CD4-positive, alpha-beta memory T cell (primary cell): ENCODE measurements around the gene DOCK4. TPM values are rescaled to one million over a fixed set of nuclear protein-coding genes. Genes with fewer than 3 reads are reported as not detected.

ENCODE experiments used
- CTCF ChIA-PET: fragments of 350-600 bp; sonication (Branson Sonifier 250); formaldehyde crosslinking; loops from one replicate; lab custom pipeline; 2021; ENCODE audit warnings: inconsistent platforms; ENCODE audit not compliant: partially characterized antibody; lab: Charles Lee
- POLR2A ChIA-PET: fragments of 350-600 bp; sonication (Branson Sonifier 250); formaldehyde crosslinking; loops from one replicate; lab custom pipeline; 2021; ENCODE audit not compliant: partially characterized antibody; lab: Charles Lee
- DNase-seq, 5 donors: peaks; one replicate each; pipeline versions ENCODE4 v3.0.0 to v3.0.0-alpha.2; 2020 to 2022; ENCODE audit warnings: mixed read lengths in 1 of 5
- H3K27ac ChIP-seq: one replicate; pipeline ENCODE4 v1.7.0; 2013; ENCODE audit warnings: low read depth, low read length
- H3K27me3 ChIP-seq: 2 replicates; pipeline ENCODE4 v1.7.0; 2013; ENCODE audit warnings: mild to moderate bottlenecking, low read length, moderate library complexity; ENCODE audit not compliant: insufficient read depth
- H3K36me3 ChIP-seq: 2 replicates; pipeline ENCODE4 v1.7.0; 2013; ENCODE audit warnings: mild to moderate bottlenecking, low read length, moderate library complexity; ENCODE audit not compliant: insufficient read depth
- H3K4me1 ChIP-seq: 2 replicates; pipeline ENCODE4 v1.7.0; 2013; ENCODE audit warnings: mild to moderate bottlenecking, low read length, moderate library complexity; ENCODE audit not compliant: insufficient read depth
- H3K4me3 ChIP-seq, 2 donors: one replicate each; pipeline ENCODE4 v1.7.0; 2013; ENCODE audit warnings: low read length in 2 of 2, mild to moderate bottlenecking in 1 of 2
- H3K9me3 ChIP-seq, 2 donors: one replicate each; pipeline ENCODE4 v1.7.0; 2013; ENCODE audit warnings: low read length in 2 of 2, control low read depth in 1 of 2; ENCODE audit not compliant: control insufficient read depth in 1 of 2
- H3K27ac Mint-ChIP-seq, 7 donors: one replicate each; pipeline ENCODE4 v1.8.0; 2020 to 2021; ENCODE audit warnings: mixed read lengths in 7 of 7, mild to moderate bottlenecking in 6 of 7, inconsistent platforms in 3 of 7, moderate library complexity in 3 of 7
- H3K27me3 Mint-ChIP-seq, 2 donors: one replicate each; pipeline ENCODE4 v1.8.0; 2020 to 2021; ENCODE audit warnings: mixed read lengths in 2 of 2
- H3K36me3 Mint-ChIP-seq, 2 donors: one replicate each; pipeline ENCODE4 v1.8.0; 2020 to 2021; ENCODE audit warnings: mixed read lengths in 2 of 2, inconsistent platforms in 1 of 2, mild to moderate bottlenecking in 1 of 2
- H3K4me1 Mint-ChIP-seq, 4 donors: one replicate each; pipeline ENCODE4 v1.8.0; 2020 to 2021; ENCODE audit warnings: mixed read lengths in 4 of 4, mild to moderate bottlenecking in 1 of 4
- H3K4me3 Mint-ChIP-seq, 8 donors: one replicate each; pipeline ENCODE4 v1.8.0; 2020 to 2021; ENCODE audit warnings: mixed read lengths in 8 of 8, mild to moderate bottlenecking in 7 of 8, moderate library complexity in 6 of 8, inconsistent platforms in 3 of 8
- H3K9me3 Mint-ChIP-seq, 8 donors: one replicate each; pipeline ENCODE4 v1.8.0; 2020 to 2021; ENCODE audit warnings: mixed read lengths in 8 of 8, mild to moderate bottlenecking in 5 of 8, inconsistent platforms in 3 of 8, moderate library complexity in 1 of 8
- intact Hi-C: fragments of 100-400 bp; cut with micrococcal nuclease; formaldehyde crosslinking; loops from one replicate; pipeline ENCODE4 v1.15.1; 2023
- polyA plus RNA-seq, 2 donors: library from polyadenylated mRNA; unstranded; fragments of 300-500 nt; fragmentation: Illumina TruSeq; gene quantifications; one replicate each; pipeline ENCODE4 v1.2.3, GENCODE V29; 2021
- total RNA-seq, 2 experiments: library from RNA; stranded (reverse); gene quantifications; one replicate each; pipeline ENCODE4 v1.2.3, GENCODE V29; 2021

The DOCK4 gene
- total and polyA plus RNA-seq, 4 experiments from 2014 or later = 0.47 to 1.5 (median 1.2) TPM; not detected in 1

DNA sequence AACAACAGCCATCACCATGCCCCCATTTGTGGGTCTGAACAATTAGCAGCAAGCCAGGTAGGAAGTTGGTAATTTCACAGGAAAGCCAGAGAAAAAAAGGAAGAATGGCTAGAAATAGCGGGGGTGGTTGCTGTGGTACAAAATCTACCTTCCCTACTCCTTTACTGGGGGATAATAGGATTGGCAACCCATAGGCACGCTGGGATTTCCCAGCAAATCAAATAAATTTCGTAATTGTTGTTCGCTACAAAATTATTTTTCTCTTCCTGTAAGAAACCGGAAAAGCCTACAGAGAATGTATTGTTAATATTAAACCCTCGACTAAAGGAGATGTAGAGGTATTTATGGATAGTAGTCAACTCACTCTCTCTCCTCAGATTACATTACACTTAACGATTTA, 123.9 kb downstream of the DOCK4 start:
- Mint-ChIP-seq H3K4me1 (peaks cover 0 to 8% (median 3%) of the 10 kb centered on the region in 4 donors), H3K27ac (no peak overlapping the region), H3K4me3 (no peak overlapping the region), H3K36me3 (no peaks in the 10 kb centered on the region), H3K9me3 (peaks cover 0 to 2% (median 0%) of the 10 kb centered on the region in 8 donors), H3K27me3 (peaks cover 5% of the 10 kb centered on the region in 2 donors)
- Histone ChIP-seq H3K4me3 (no peak overlapping the region), H3K27ac (no peak overlapping the region), H3K27me3 (no peaks in the 10 kb centered on the region), H3K9me3 (no peaks in the 10 kb centered on the region), H3K36me3 (no peaks in the 10 kb centered on the region), H3K4me1 (no peaks in the 10 kb centered on the region)
- ChIA-PET CTCF (no interaction called here), POLR2A (no interaction called here)
- no peak for DNase-seq
- intact Hi-C loops = no loop called here

DNA sequence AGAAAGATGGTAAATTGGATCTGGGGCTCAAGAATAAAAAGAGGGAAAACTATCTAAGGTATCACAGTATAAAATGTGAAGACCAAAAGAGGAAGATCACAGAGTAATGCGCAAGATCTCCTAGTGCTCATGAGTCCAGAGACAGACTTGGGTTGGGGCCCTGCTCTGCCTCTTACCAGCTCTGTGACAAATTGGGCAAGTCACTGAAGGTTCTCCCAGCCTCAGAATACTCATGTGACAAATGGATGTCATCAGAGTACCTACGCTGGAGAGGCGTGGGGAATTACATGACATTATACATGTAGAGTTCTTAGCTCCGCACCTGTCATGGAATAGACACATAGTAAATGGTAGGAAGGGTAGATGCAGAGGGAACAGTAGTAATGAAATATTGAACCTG, 124.4 kb downstream of the DOCK4 start:
- Mint-ChIP-seq H3K4me3 (no peak overlapping the region), H3K9me3 (peaks cover 0 to 2% (median 0%) of the 10 kb centered on the region in 8 donors), H3K27me3 (peaks cover 5 to 6% of the 10 kb centered on the region in 2 donors), H3K4me1 (peaks cover 0 to 8% (median 3%) of the 10 kb centered on the region in 4 donors), H3K27ac (no peak overlapping the region), H3K36me3 (no peaks in the 10 kb centered on the region)
- H3K27me3 ChIP-seq = no peaks in the 10 kb centered on the region
- H3K4me1 ChIP-seq = no peaks in the 10 kb centered on the region
- POLR2A ChIA-PET = no interaction called here
- H3K36me3 ChIP-seq = no peaks in the 10 kb centered on the region
- CTCF ChIA-PET = no interaction called here
- H3K9me3 ChIP-seq = no peaks in the 10 kb centered on the region
- DNase-seq = no peak
- intact Hi-C loops = no loop called here
- H3K4me3 ChIP-seq = no peak overlapping the region
- H3K27ac ChIP-seq = no peak overlapping the region

DNA sequence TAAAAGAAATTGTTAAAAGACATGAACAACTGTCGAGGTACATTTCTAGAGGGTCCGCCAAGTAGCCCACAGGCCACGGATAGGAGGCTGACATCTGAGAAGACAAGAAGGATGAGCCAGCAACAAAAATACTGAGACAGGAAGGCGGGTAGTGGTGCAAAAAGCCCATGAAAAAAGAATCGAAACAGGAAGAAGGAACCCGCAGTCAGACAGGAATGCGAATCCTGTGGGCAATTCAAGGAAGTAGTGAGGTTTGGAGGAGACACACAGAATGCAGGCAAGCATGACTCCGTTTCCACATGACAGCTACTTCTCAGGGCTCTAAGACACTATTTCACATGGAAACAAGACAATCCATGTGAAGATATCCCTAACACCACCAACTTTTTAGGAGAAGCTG, 125.2 kb downstream of the DOCK4 start:
- Histone ChIP-seq H3K9me3 (no peaks in the 10 kb centered on the region), H3K27me3 (no peaks in the 10 kb centered on the region), H3K27ac (no peak overlapping the region), H3K36me3 (no peaks in the 10 kb centered on the region), H3K4me1 (no peaks in the 10 kb centered on the region), H3K4me3 (no peak overlapping the region)
- peaks cover 0 to 8% (median 3%) of the 10 kb centered on the region in 4 donors for H3K4me1 Mint-ChIP-seq
- DNase-seq = no peak
- intact Hi-C loops = no loop called here
- peak overlapping the region in 1 of 7 donors; percentile 57 for H3K27ac Mint-ChIP-seq
- no peaks in the 10 kb centered on the region for H3K36me3 Mint-ChIP-seq
- H3K9me3 Mint-ChIP-seq = peaks cover 0 to 2% (median 0%) of the 10 kb centered on the region in 8 donors
- peaks cover 5 to 7% of the 10 kb centered on the region in 2 donors for H3K27me3 Mint-ChIP-seq
- ChIA-PET POLR2A (no interaction called here), CTCF (no interaction called here)
- H3K4me3 Mint-ChIP-seq = peak overlapping the region in 1 of 8 donors; percentile 27

DNA sequence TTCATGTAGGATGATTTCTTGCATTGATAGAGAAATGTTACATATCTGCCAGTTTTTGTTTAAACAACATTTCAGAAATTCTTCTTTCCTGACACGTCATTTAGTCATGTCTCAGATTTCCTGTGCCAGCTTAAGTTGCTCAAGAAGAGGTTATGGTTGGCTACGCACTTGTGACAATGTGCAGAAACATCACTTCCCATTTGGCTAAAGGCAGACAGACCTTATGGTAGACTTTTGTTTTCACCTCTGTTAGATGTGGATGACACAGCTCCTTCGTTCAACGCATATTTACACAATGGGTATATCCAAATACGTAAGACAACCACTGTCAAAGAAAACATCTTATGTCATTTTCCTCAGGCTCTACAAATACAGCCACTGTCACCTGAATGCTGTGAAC, 125.8 kb downstream of the DOCK4 start:
- DNase-seq = no peak
- intact Hi-C loops = no loop called here
- Mint-ChIP-seq H3K27me3 (peaks cover 5 to 7% of the 10 kb centered on the region in 2 donors), H3K9me3 (peaks cover 0 to 2% (median 0%) of the 10 kb centered on the region in 8 donors), H3K4me1 (peaks cover 0 to 8% (median 3%) of the 10 kb centered on the region in 4 donors), H3K36me3 (no peaks in the 10 kb centered on the region), H3K27ac (no peak overlapping the region), H3K4me3 (no peak overlapping the region)
- Histone ChIP-seq H3K4me1 (no peaks in the 10 kb centered on the region), H3K9me3 (no peaks in the 10 kb centered on the region), H3K4me3 (no peak overlapping the region), H3K27ac (no peak overlapping the region), H3K27me3 (no peaks in the 10 kb centered on the region), H3K36me3 (no peaks in the 10 kb centered on the region)
- ChIA-PET POLR2A (no interaction called here), CTCF (no interaction called here)

DNA sequence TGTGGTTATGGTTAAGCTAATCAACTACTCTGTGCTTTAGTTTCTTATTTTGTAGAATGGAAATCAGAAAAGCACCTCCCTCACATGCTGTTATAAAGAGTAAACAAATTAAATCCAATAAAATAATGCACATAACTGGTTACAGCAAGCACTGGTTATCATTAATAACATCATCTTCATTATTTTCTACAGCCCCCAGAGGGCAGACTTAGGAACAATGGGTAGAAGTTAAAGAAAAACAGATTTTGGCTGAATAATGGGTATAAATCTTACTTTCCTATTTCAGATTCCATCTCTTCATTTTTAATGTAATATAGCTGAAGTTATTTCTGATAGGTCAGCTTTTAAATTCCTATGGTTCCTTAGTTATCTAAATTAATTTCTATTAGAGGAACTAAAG, 126.5 kb downstream of the DOCK4 start:
- H3K4me1 Mint-ChIP-seq = peaks cover 0 to 8% (median 3%) of the 10 kb centered on the region in 4 donors
- POLR2A ChIA-PET = no interaction called here
- CTCF ChIA-PET = no interaction called here

DNA sequence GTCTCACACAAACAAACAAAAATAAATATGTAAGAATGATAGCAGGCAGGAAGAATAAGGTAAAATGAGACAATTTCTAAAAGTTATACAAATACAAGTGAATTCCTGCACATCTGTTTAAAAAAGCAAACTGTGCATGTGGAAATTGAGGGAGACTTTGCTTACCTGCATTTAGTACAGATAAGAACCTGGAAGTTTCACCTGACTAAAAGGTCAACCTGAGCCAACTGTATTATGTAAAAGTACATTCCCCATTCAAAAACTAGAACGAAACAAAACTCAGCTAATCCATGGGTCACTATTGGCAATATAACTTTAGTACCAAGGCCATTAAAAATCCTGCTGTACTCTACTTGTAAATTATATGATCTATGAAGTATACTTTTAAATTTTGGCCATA, 127.1 kb downstream of the DOCK4 start:
- Mint-ChIP-seq H3K36me3 (no peaks in the 10 kb centered on the region), H3K27ac (no peak overlapping the region), H3K9me3 (peaks cover 0 to 2% (median 0%) of the 10 kb centered on the region in 8 donors), H3K27me3 (peaks cover 5 to 7% of the 10 kb centered on the region in 2 donors), H3K4me1 (peaks cover 0 to 8% (median 3%) of the 10 kb centered on the region in 4 donors), H3K4me3 (no peak overlapping the region)
- intact Hi-C loops = no loop called here
- no peak for DNase-seq
- H3K4me3 ChIP-seq = no peak overlapping the region
- POLR2A ChIA-PET = no interaction called here
- H3K4me1 ChIP-seq = no peaks in the 10 kb centered on the region
- CTCF ChIA-PET = no interaction called here
- H3K27ac ChIP-seq = no peak overlapping the region
- H3K9me3 ChIP-seq = no peaks in the 10 kb centered on the region
- no peaks in the 10 kb centered on the region for H3K36me3 ChIP-seq
- H3K27me3 ChIP-seq = no peaks in the 10 kb centered on the region

More for the DNA sequence above, 126.5 kb downstream of the DOCK4 start:
- H3K27ac ChIP-seq = no peak overlapping the region
- H3K27me3 Mint-ChIP-seq = peaks cover 5 to 7% of the 10 kb centered on the region in 2 donors
- no peak overlapping the region for H3K4me3 Mint-ChIP-seq
- no peaks in the 10 kb centered on the region for H3K27me3 ChIP-seq
- no peaks in the 10 kb centered on the region for H3K36me3 ChIP-seq
- no peak overlapping the region for H3K4me3 ChIP-seq
- peaks cover 0 to 2% (median 0%) of the 10 kb centered on the region in 8 donors for H3K9me3 Mint-ChIP-seq
- intact Hi-C loops = no loop called here
- H3K27ac Mint-ChIP-seq = no peak overlapping the region
- H3K9me3 ChIP-seq = no peaks in the 10 kb centered on the region
- no peaks in the 10 kb centered on the region for H3K4me1 ChIP-seq
- no peaks in the 10 kb centered on the region for H3K36me3 Mint-ChIP-seq
- DNase-seq = no peak

DNA sequence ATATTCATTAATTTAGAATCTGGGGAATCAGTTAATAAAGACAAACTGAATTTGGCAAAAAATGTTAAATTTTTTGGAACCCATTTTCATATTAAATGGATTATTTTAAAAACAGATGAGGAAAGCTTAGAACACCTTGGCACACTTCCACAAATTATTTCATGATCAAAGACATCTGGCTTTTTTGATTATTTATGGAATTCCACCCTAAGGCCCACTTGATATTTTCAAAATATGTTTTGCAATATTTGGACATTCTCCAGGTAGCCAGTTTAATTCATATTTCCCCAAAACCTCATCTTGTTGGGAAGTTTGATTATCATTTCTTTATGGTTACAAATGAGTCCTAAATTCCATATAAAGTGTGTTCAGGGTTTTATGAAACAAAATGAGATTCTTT, 129.9 kb downstream of the DOCK4 start:
- intact Hi-C loops = no loop called here
- H3K4me1 Mint-ChIP-seq = peaks cover 0 to 8% (median 3%) of the 10 kb centered on the region in 4 donors
- H3K4me3 ChIP-seq = no peak overlapping the region
- H3K27me3 Mint-ChIP-seq = peaks cover 5 to 7% of the 10 kb centered on the region in 2 donors
- H3K27ac Mint-ChIP-seq = no peak overlapping the region
- H3K9me3 Mint-ChIP-seq = peaks cover 0 to 2% (median 0%) of the 10 kb centered on the region in 8 donors
- no peak overlapping the region for H3K27ac ChIP-seq
- H3K9me3 ChIP-seq = no peaks in the 10 kb centered on the region
- DNase-seq = no peak
- H3K27me3 ChIP-seq = no peaks in the 10 kb centered on the region
- no peaks in the 10 kb centered on the region for H3K4me1 ChIP-seq
- H3K4me3 Mint-ChIP-seq = no peak overlapping the region
- H3K36me3 Mint-ChIP-seq = no peaks in the 10 kb centered on the region
- ChIA-PET POLR2A (no interaction called here), CTCF (no interaction called here)
- H3K36me3 ChIP-seq = no peaks in the 10 kb centered on the region
